ENCODE measurements around the gene TUBB4B.
A peak's percentile ranks its signal among the peaks of the same experiment; 100 is the strongest.

The TUBB4B gene

GRCh38 chr9:137280474-137281344 lies 39.6 kb downstream of the TUBB4B start:
- H3K9me3 ChIP-seq (ENCODE audit: insufficient read depth, low read depth, low read length): peaks cover 17% of the 10 kb centered on the region
- H4K91ac ChIP-seq (ENCODE audit: low read depth, low read length): no peak overlapping the region
- peak in 1 of 2 donors; percentile 32 for DNase-seq
- H3K79me2 ChIP-seq (ENCODE audit: control insufficient read depth, insufficient read depth, low read length, poor library complexity): peaks cover 5% of the 10 kb centered on the region
- no peak overlapping the region for H2BK5ac ChIP-seq (ENCODE audit: low read depth, low read length, poor library complexity)
- H3K79me1 ChIP-seq (ENCODE audit: low read length): peaks cover 17% of the 10 kb centered on the region
- no peak overlapping the region for H2BK12ac ChIP-seq (ENCODE audit: low read length)
- H3K23ac ChIP-seq (ENCODE audit: low read length): no peak overlapping the region
- no peak overlapping the region for H4K12ac ChIP-seq (ENCODE audit: low read depth, low read length)
- H2AK5ac ChIP-seq (ENCODE audit: low read length): no peak overlapping the region
- no peaks in the 10 kb centered on the region for H3K27me3 ChIP-seq (ENCODE audit: insufficient read depth, low read length)
- H3K27ac ChIP-seq (ENCODE audit: low read depth, low read length): no peak overlapping the region
- peak overlapping the region; percentile 54 for H3K14ac ChIP-seq (ENCODE audit: low read length)
- peak overlapping the region; percentile 36 for H4K8ac ChIP-seq (ENCODE audit: low read depth, low read length)
- peaks cover 27 to 29% of the 10 kb centered on the region in 2 experiments for H3K4me1 ChIP-seq (ENCODE audit: control insufficient read depth in 1 of 2, insufficient read depth in 2 of 2, low read length in 2 of 2)
- WGBS (ENCODE audit: extremely low coverage, insufficient coverage, insufficient read length): no CpG with 5 or more reads among the region's 85 CpGs
- peak overlapping the region; percentile 44 for H3K4me3 ChIP-seq (ENCODE audit: low read depth, low read length)
- H3K4me2 ChIP-seq (ENCODE audit: low read length): peak overlapping the region; percentile 83
- no peak overlapping the region for H2BK120ac ChIP-seq (ENCODE audit: insufficient read depth, low read length, poor library complexity)
- H3K9ac ChIP-seq (ENCODE audit: low read length): peak overlapping the region; percentile 31
- peaks cover 15 to 16% of the 10 kb centered on the region in 2 experiments for H3K36me3 ChIP-seq (ENCODE audit: control insufficient read depth in 1 of 2, insufficient read depth in 2 of 2, low read length in 2 of 2)
- peak overlapping the region; percentile 59 for H3K18ac ChIP-seq (ENCODE audit: low read length)
- no peak overlapping the region for H2AFZ ChIP-seq (ENCODE audit: insufficient read depth, low read length, poor library complexity)
- peak overlapping the region; percentile 29 for H3K4ac ChIP-seq (ENCODE audit: low read depth, low read length)

- H3K14ac ChIP-seq (ENCODE audit: low read length): no peak overlapping the region
- no peak overlapping the region for H2AK5ac ChIP-seq (ENCODE audit: low read length)
- peaks cover 17% of the 10 kb centered on the region for H3K9me3 ChIP-seq (ENCODE audit: insufficient read depth, low read depth, low read length)
- H3K36me3 ChIP-seq (ENCODE audit: control insufficient read depth in 1 of 2, insufficient read depth in 2 of 2, low read length in 2 of 2): peaks cover 15 to 16% of the 10 kb centered on the region in 2 experiments
- H2BK120ac ChIP-seq (ENCODE audit: insufficient read depth, low read length, poor library complexity): no peak overlapping the region
- no peak overlapping the region for H3K4ac ChIP-seq (ENCODE audit: low read depth, low read length)
- peak overlapping the region; percentile 36 for H4K8ac ChIP-seq (ENCODE audit: low read depth, low read length)
- H2BK12ac ChIP-seq (ENCODE audit: low read length): no peak overlapping the region
- H4K12ac ChIP-seq (ENCODE audit: low read depth, low read length): no peak overlapping the region
- no peaks in the 10 kb centered on the region for H3K27me3 ChIP-seq (ENCODE audit: insufficient read depth, low read length)
- no peak overlapping the region for H3K18ac ChIP-seq (ENCODE audit: low read length)
- H3K4me3 ChIP-seq (ENCODE audit: low read depth, low read length): no peak overlapping the region
- H3K79me1 ChIP-seq (ENCODE audit: low read length): peaks cover 17% of the 10 kb centered on the region
- no CpG with 5 or more reads among the region's 39 CpGs for WGBS (ENCODE audit: extremely low coverage, insufficient coverage, insufficient read length)
- peak overlapping the region; percentile 83 for H3K4me2 ChIP-seq (ENCODE audit: low read length)
- H4K91ac ChIP-seq (ENCODE audit: low read depth, low read length): no peak overlapping the region
- H3K9ac ChIP-seq (ENCODE audit: low read length): no peak overlapping the region
- H3K27ac ChIP-seq (ENCODE audit: low read depth, low read length): no peak overlapping the region
- H2AFZ ChIP-seq (ENCODE audit: insufficient read depth, low read length, poor library complexity): no peak overlapping the region
- H3K79me2 ChIP-seq (ENCODE audit: control insufficient read depth, insufficient read depth, low read length, poor library complexity): peaks cover 5% of the 10 kb centered on the region
- no peak for DNase-seq
- no peak overlapping the region for H3K23ac ChIP-seq (ENCODE audit: low read length)
- no peak overlapping the region for H2BK5ac ChIP-seq (ENCODE audit: low read depth, low read length, poor library complexity)
- H3K4me1 ChIP-seq (ENCODE audit: control insufficient read depth in 1 of 2, insufficient read depth in 2 of 2, low read length in 2 of 2): peaks cover 24 to 27% of the 10 kb centered on the region in 2 experiments
Measured at GRCh38 chr9:137281345-137282116, 40.4 kb downstream of the TUBB4B start.

GRCh38 chr9:137286975-137287383 lies 45.9 kb downstream of the TUBB4B start:
- no peak overlapping the region for H3K4me2 ChIP-seq (ENCODE audit: low read length)
- H2BK120ac ChIP-seq (ENCODE audit: insufficient read depth, low read length, poor library complexity): no peak overlapping the region
- H3K79me2 ChIP-seq (ENCODE audit: control insufficient read depth, insufficient read depth, low read length, poor library complexity): no peaks in the 10 kb centered on the region
- H4K12ac ChIP-seq (ENCODE audit: low read depth, low read length): no peak overlapping the region
- no peak overlapping the region for H4K91ac ChIP-seq (ENCODE audit: low read depth, low read length)
- H3K27ac ChIP-seq (ENCODE audit: low read depth, low read length): no peak overlapping the region
- no peak overlapping the region for H4K8ac ChIP-seq (ENCODE audit: low read depth, low read length)
- DNase-seq: peak; percentile 42 to 68
- H3K36me3 ChIP-seq (ENCODE audit: control insufficient read depth in 1 of 2, insufficient read depth in 2 of 2, low read length in 2 of 2): no peaks in the 10 kb centered on the region
- no peak overlapping the region for H3K18ac ChIP-seq (ENCODE audit: low read length)
- no peak overlapping the region for H3K23ac ChIP-seq (ENCODE audit: low read length)
- no peak overlapping the region for H3K4ac ChIP-seq (ENCODE audit: low read depth, low read length)
- H3K9me3 ChIP-seq (ENCODE audit: insufficient read depth, low read depth, low read length): peaks cover 2% of the 10 kb centered on the region
- H3K4me3 ChIP-seq (ENCODE audit: low read depth, low read length): no peak overlapping the region
- no peak overlapping the region for H2BK5ac ChIP-seq (ENCODE audit: low read depth, low read length, poor library complexity)
- no peak overlapping the region for H2BK12ac ChIP-seq (ENCODE audit: low read length)
- H3K9ac ChIP-seq (ENCODE audit: low read length): no peak overlapping the region
- H3K4me1 ChIP-seq (ENCODE audit: control insufficient read depth in 1 of 2, insufficient read depth in 2 of 2, low read length in 2 of 2): no peaks in the 10 kb centered on the region
- no CpG with 5 or more reads among the region's 14 CpGs for WGBS (ENCODE audit: extremely low coverage, insufficient coverage, insufficient read length)
- no peak overlapping the region for H2AK5ac ChIP-seq (ENCODE audit: low read length)
- no peak overlapping the region for H3K14ac ChIP-seq (ENCODE audit: low read length)
- no peaks in the 10 kb centered on the region for H3K79me1 ChIP-seq (ENCODE audit: low read length)
- no peaks in the 10 kb centered on the region for H3K27me3 ChIP-seq (ENCODE audit: insufficient read depth, low read length)
- no peak overlapping the region for H2AFZ ChIP-seq (ENCODE audit: insufficient read depth, low read length, poor library complexity)

GRCh38 chr9:137293094-137293481 lies 52.0 kb downstream of the TUBB4B start:
- Histone ChIP-seq H2AFZ (ENCODE audit: insufficient read depth, low read length, poor library complexity) (no peak overlapping the region), H3K9ac (ENCODE audit: low read length) (peak overlapping the region; percentile 12), H3K18ac (ENCODE audit: low read length) (no peak overlapping the region), H3K4ac (ENCODE audit: low read depth, low read length) (no peak overlapping the region), H2AK5ac (ENCODE audit: low read length) (no peak overlapping the region), H3K4me3 (ENCODE audit: low read depth, low read length) (peak overlapping the region; percentile 33), H3K36me3 (ENCODE audit: control insufficient read depth in 1 of 2, insufficient read depth in 2 of 2, low read length in 2 of 2) (no peaks in the 10 kb centered on the region), H4K91ac (ENCODE audit: low read depth, low read length) (no peak overlapping the region), H4K12ac (ENCODE audit: low read depth, low read length) (no peak overlapping the region), H3K27ac (ENCODE audit: low read depth, low read length) (no peak overlapping the region), H2BK12ac (ENCODE audit: low read length) (no peak overlapping the region), H3K23ac (ENCODE audit: low read length) (no peak overlapping the region), H3K79me1 (ENCODE audit: low read length) (no peaks in the 10 kb centered on the region), H3K27me3 (ENCODE audit: insufficient read depth, low read length) (peaks cover 5% of the 10 kb centered on the region), H3K9me3 (ENCODE audit: insufficient read depth, low read depth, low read length) (peaks cover 8% of the 10 kb centered on the region), H3K14ac (ENCODE audit: low read length) (no peak overlapping the region), H4K8ac (ENCODE audit: low read depth, low read length) (no peak overlapping the region), H3K4me1 (ENCODE audit: control insufficient read depth in 1 of 2, insufficient read depth in 2 of 2, low read length in 2 of 2) (peaks cover 3 to 13% of the 10 kb centered on the region in 2 experiments), H2BK120ac (ENCODE audit: insufficient read depth, low read length, poor library complexity) (no peak overlapping the region), H3K4me2 (ENCODE audit: low read length) (no peak overlapping the region), H3K79me2 (ENCODE audit: control insufficient read depth, insufficient read depth, low read length, poor library complexity) (no peaks in the 10 kb centered on the region), H2BK5ac (ENCODE audit: low read depth, low read length, poor library complexity) (no peak overlapping the region)
- WGBS (ENCODE audit: extremely low coverage, insufficient coverage, insufficient read length): no CpG with 5 or more reads among the region's 15 CpGs
- DNase-seq: no peak
